Measurements from ENCODE around the gene KRT73. TPM values are rescaled to one million over a fixed set of nuclear protein-coding genes. Genes with fewer than 3 reads are reported as not detected.

The KRT73 gene
- total and polyA plus RNA-seq, 2 experiments from 2014 or later: not detected

DNA sequence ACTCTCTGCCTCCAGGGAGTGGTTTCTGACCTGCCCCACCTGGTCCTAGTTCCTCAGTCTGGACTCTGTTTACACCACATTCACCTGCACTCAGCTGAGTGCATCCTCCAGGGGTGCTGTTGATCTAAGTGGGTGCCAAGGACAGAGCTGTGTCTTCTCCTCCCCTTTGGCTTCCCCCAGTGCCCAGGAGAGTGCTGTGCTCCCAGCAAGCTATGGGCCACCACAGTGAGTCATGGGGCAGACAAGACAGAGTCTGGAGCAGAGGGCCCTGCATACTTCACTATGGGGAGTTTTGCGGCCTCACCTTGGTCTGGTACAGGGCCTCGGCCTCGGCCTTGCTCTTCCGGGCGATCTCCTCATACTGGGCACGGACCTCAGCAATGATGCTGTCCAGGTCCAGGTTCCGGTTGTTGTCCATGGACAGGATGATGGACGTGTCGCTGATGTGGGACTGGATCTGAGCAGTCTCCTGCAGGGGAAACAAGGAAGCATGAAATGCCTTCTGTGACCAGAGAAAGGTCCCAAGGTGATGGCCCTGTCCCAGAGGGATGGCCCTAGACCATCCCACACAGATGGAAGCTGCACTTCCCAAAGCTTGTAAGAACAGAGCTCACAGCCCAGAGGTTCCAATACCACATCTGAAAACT is 4.9 kb downstream of the KRT73 start:
- H3K4me1 ChIP-seq (ENCODE audit: insufficient read depth): no peaks in the 10 kb centered on the region
- H3K36me3 ChIP-seq (replicated peaks; ENCODE audit: insufficient read depth, low read depth): no peaks in the 10 kb centered on the region
- 90% methylated on average over 9 of the region's 9 CpGs for WGBS (ENCODE audit: low lambda C conversion rate, missing lambda C conversion rate)
- peaks cover 33% of the 10 kb centered on the region for H3K27me3 ChIP-seq
- H3K79me2 ChIP-seq: no peaks in the 10 kb centered on the region
- no peaks in the 10 kb centered on the region for H3K9me3 ChIP-seq (ENCODE audit: low read depth)
- no peak overlapping the region for H3K27ac ChIP-seq
- no peaks in the 10 kb centered on the region for H4K20me1 ChIP-seq (ENCODE audit: insufficient read depth, poor library complexity, severe bottlenecking)
- H3K9me2 ChIP-seq (replicated peaks; ENCODE audit: insufficient read depth): no peaks in the 10 kb centered on the region
- H3K4me2 ChIP-seq: no peak overlapping the region
- DNase-seq (ENCODE audit: low spot score): no peak
- no peak overlapping the region for H2AFZ ChIP-seq
- TF ChIP-seq EZH2phosphoT487 (IDR thresholded peaks at IDR 0.05; ENCODE audit: low read depth, severe bottlenecking, unreplicated experiment) (no peak), EZH2 (IDR thresholded peaks at IDR 0.05; ENCODE audit: borderline replicate concordance) (no peak)
- H3K4me3 ChIP-seq: no peak overlapping the region

DNA sequence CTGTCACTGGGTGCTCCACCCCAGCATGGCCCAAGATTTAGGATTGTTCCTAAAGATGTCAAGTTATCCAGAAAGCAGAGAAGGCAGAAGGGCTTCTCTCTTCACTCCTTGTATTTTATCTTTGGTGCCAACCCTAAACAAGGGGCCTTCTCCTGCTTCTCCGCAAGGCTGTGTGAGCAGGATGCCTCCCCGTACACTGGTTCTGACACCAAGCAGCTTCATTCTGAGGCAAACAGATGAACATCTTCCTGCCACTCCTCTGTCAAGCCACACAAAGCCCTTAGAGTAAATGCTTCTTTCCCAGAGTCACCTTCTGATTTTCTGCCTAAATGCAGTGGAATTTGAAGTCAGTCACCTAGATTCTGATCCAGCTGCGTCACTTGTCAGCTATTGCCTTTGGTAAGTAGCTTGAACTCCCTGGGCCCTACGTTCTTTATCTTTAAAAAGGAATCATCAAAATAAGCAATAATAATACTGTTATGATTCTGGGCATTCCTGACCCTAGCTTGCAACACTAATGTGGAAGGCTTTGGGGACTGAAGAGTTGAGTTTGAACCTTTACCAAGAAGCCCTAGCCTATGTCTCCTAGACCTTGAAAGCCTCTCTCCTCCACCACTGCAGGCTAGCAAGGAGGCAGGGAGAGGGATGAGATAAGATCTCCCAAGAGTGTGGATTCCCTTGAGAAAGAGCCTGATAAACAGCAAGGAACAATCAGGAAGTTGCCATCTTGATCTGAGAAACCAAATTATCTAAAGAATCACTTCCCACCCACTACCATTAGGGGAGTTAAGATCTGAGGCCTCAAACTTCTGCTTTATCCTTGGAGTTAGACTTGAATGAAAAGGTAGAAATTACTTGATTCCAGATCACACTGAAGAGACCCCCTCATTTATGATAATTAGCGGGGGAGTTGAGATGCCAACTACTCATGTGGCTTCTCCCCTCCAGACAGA is 5.7 kb downstream of the KRT73 start:
- Histone ChIP-seq H3K36me3 (replicated peaks; ENCODE audit: insufficient read depth, low read depth) (no peaks in the 10 kb centered on the region), H3K27me3 (peaks cover 36% of the 10 kb centered on the region), H3K79me2 (no peaks in the 10 kb centered on the region), H2AFZ (no peak overlapping the region), H3K9me3 (ENCODE audit: low read depth) (no peaks in the 10 kb centered on the region), H4K20me1 (ENCODE audit: insufficient read depth, poor library complexity, severe bottlenecking) (no peaks in the 10 kb centered on the region), H3K9me2 (replicated peaks; ENCODE audit: insufficient read depth) (no peaks in the 10 kb centered on the region), H3K27ac (no peak overlapping the region), H3K4me2 (no peak overlapping the region), H3K4me1 (ENCODE audit: insufficient read depth) (no peaks in the 10 kb centered on the region), H3K4me3 (no peak overlapping the region)
- DNase-seq (ENCODE audit: low spot score): no peak
- TF ChIP-seq, protein P1, sequence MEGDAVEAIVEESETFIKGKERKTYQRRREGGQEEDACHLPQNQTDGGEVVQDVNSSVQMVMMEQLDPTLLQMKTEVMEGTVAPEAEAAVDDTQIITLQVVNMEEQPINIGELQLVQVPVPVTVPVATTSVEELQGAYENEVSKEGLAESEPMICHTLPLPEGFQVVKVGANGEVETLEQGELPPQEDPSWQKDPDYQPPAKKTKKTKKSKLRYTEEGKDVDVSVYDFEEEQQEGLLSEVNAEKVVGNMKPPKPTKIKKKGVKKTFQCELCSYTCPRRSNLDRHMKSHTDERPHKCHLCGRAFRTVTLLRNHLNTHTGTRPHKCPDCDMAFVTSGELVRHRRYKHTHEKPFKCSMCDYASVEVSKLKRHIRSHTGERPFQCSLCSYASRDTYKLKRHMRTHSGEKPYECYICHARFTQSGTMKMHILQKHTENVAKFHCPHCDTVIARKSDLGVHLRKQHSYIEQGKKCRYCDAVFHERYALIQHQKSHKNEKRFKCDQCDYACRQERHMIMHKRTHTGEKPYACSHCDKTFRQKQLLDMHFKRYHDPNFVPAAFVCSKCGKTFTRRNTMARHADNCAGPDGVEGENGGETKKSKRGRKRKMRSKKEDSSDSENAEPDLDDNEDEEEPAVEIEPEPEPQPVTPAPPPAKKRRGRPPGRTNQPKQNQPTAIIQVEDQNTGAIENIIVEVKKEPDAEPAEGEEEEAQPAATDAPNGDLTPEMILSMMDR (IDR thresholded peaks at IDR 0.05; ENCODE audit: poor library complexity): no peak
- TF ChIP-seq EZH2 (IDR thresholded peaks at IDR 0.05; ENCODE audit: borderline replicate concordance) (no peak), EZH2phosphoT487 (IDR thresholded peaks at IDR 0.05; ENCODE audit: low read depth, severe bottlenecking, unreplicated experiment) (no peak)
- 77% methylated on average over 5 of the region's 5 CpGs for WGBS (ENCODE audit: low lambda C conversion rate, missing lambda C conversion rate)

- Histone ChIP-seq H3K4me1 (ENCODE audit: insufficient read depth) (no peaks in the 10 kb centered on the region), H3K27ac (no peak overlapping the region), H2AFZ (no peak overlapping the region), H3K4me3 (no peak overlapping the region), H3K79me2 (no peaks in the 10 kb centered on the region), H3K36me3 (replicated peaks; ENCODE audit: insufficient read depth, low read depth) (no peaks in the 10 kb centered on the region), H3K9me3 (ENCODE audit: low read depth) (no peaks in the 10 kb centered on the region), H3K4me2 (no peak overlapping the region), H3K9me2 (replicated peaks; ENCODE audit: insufficient read depth) (no peaks in the 10 kb centered on the region), H4K20me1 (ENCODE audit: insufficient read depth, poor library complexity, severe bottlenecking) (no peaks in the 10 kb centered on the region), H3K27me3 (peaks cover 38% of the 10 kb centered on the region)
- DNase-seq (ENCODE audit: low spot score): no peak
- 90% methylated on average over 6 of the region's 6 CpGs for WGBS (ENCODE audit: low lambda C conversion rate, missing lambda C conversion rate)
- TF ChIP-seq EZH2phosphoT487 (IDR thresholded peaks at IDR 0.05; ENCODE audit: low read depth, severe bottlenecking, unreplicated experiment): no peak
These were observed 7.3 kb downstream of the KRT73 start for GRCh38 chr12:52611080-52611468.

- H3K27me3 ChIP-seq: peaks cover 38% of the 10 kb centered on the region
- H3K79me2 ChIP-seq: no peaks in the 10 kb centered on the region
- no peaks in the 10 kb centered on the region for H3K9me2 ChIP-seq (replicated peaks; ENCODE audit: insufficient read depth)
- 85% methylated on average over 8 of the region's 8 CpGs for WGBS (ENCODE audit: low lambda C conversion rate, missing lambda C conversion rate)
- H4K20me1 ChIP-seq (ENCODE audit: insufficient read depth, poor library complexity, severe bottlenecking): no peaks in the 10 kb centered on the region
- no peaks in the 10 kb centered on the region for H3K36me3 ChIP-seq (replicated peaks; ENCODE audit: insufficient read depth, low read depth)
- no peak for DNase-seq (ENCODE audit: low spot score)
- no peak overlapping the region for H2AFZ ChIP-seq
- no peak overlapping the region for H3K4me3 ChIP-seq
- H3K27ac ChIP-seq: no peak overlapping the region
- no peaks in the 10 kb centered on the region for H3K9me3 ChIP-seq (ENCODE audit: low read depth)
- H3K4me2 ChIP-seq: no peak overlapping the region
- TF ChIP-seq, protein P1 (IDR thresholded peaks at IDR 0.05; ENCODE audit: poor library complexity): no peak
- TF ChIP-seq EZH2phosphoT487 (IDR thresholded peaks at IDR 0.05; ENCODE audit: low read depth, severe bottlenecking, unreplicated experiment): no peak
- TF ChIP-seq EZH2 (IDR thresholded peaks at IDR 0.05; ENCODE audit: borderline replicate concordance): no peak
- no peaks in the 10 kb centered on the region for H3K4me1 ChIP-seq (ENCODE audit: insufficient read depth)
These were observed 9.3 kb downstream of the KRT73 start for GRCh38 chr12:52608826-52609630.
